HCT116 (cell line): Measurements from ENCODE around the gene JDP2. TPM values are rescaled to one million over a fixed set of nuclear protein-coding genes. Genes with fewer than 3 reads are reported as not detected.
A peak's percentile ranks its signal among the peaks of the same experiment; 100 is the strongest.

Experiments used
- ATAC-seq: fragments of 200-7000 bp; cut with Tn5 transposase; 2 replicates; pipeline ENCODE4 v1.9.1; 2020; ENCODE audit warnings: mild to moderate bottlenecking, moderate library complexity
- BruUV-seq: library from RNA; stranded (reverse); fragments of 400-500 nt; replicated peaks from 2 replicates; lab custom pipeline; 2021; lab: Mats Ljungman, UMichigan
- CTCF ChIA-PET: fragments of 300-600 bp; sonication (Branson Sonifier 250); formaldehyde crosslinking; loops from one replicate; lab custom pipeline; 2021; ENCODE audit warnings: antibody characterized with exemption; lab: Charles Lee
- POLR2A ChIA-PET: fragments of 300-600, 350-600 bp; sonication (Branson Sonifier 250); formaldehyde crosslinking; loops from one replicate; lab custom pipeline; 2021; ENCODE audit warnings: antibody characterized with exemption; lab: Charles Lee
- RAD21 ChIA-PET, 2 experiments: fragments of 300-600 bp; sonication (Branson Sonifier 250); formaldehyde crosslinking; loops; one replicate each; lab custom pipeline; 2023; ENCODE audit warnings: low total read pairs in 2 of 2; ENCODE audit not compliant: uncharacterized antibody in 2 of 2, unreplicated experiment in 2 of 2, low non-redundant PET in 1 of 2; lab: Charles Lee
- DNase-seq: peaks from one replicate; pipeline ENCODE4 v3.0.0-alpha.2; 2010; ENCODE audit warnings: low read depth, low spot score
- H2AFZ ChIP-seq: fragments of 200-600 bp; shearing (Covaris generic), sonication (generic); 2 replicates; pipeline ENCODE4 v1.6.1; 2017; ENCODE audit warnings: low read depth, mixed run types, mixed read lengths, antibody characterized with exemption, low read length; ENCODE audit not compliant: poor library complexity, severe bottlenecking
- H3K27ac ChIP-seq: 2 replicates; pipeline ENCODE4 v1.5.1; 2012; ENCODE audit warnings: low read depth, low read length
- H3K27me3 ChIP-seq: fragments of 200-600 bp; sonication (generic); 2 replicates; pipeline ENCODE4 v1.6.1; 2016; ENCODE audit warnings: mixed run types, low read length, mixed read lengths; ENCODE audit not compliant: insufficient read depth
- H3K36me3 ChIP-seq, 2 experiments: fragments of 200-500 bp in 1 of 2; fragments of 200-600 bp in 1 of 2; sonication (Bioruptor generic) in 1 of 2; sonication (generic) in 1 of 2; 2 replicates each; pipeline versions ENCODE4 v1.5.1 to v1.6.1; 2014 to 2016; ENCODE audit warnings: low read length in 2 of 2, inconsistent platforms in 1 of 2, mixed read lengths in 1 of 2, mixed run types in 1 of 2; ENCODE audit not compliant: insufficient read depth in 2 of 2, control insufficient read depth in 1 of 2
- H3K4me1 ChIP-seq, 2 experiments: fragments of 200-600 bp in 1 of 2; sonication (generic) in 1 of 2; 2 replicates each; pipeline versions ENCODE4 v1.5.1 to v1.6.1; 2012 to 2017; ENCODE audit warnings: low read length in 2 of 2, inconsistent platforms in 1 of 2, mild to moderate bottlenecking in 1 of 2, mixed read lengths in 1 of 2, mixed run types in 1 of 2, moderate library complexity in 1 of 2; ENCODE audit not compliant: insufficient read depth in 2 of 2, control insufficient read depth in 1 of 2
- H3K4me2 ChIP-seq: fragments of 200-600 bp; sonication (generic); 2 replicates; pipeline ENCODE4 v1.6.1; 2017; ENCODE audit warnings: mixed run types, low read length, mixed read lengths
- H3K4me3 ChIP-seq, 2 experiments: fragments of 200-600 bp in 1 of 2; sonication (generic) in 1 of 2; replicated peaks in 1 of 2; 2 replicates each; pipeline ENCODE4 v1.5.1; 2011 to 2016; ENCODE audit warnings: low read length in 2 of 2, control low read depth in 1 of 2, low read depth in 1 of 2, mild to moderate bottlenecking in 1 of 2, mixed read lengths in 1 of 2, mixed run types in 1 of 2
- H3K79me2 ChIP-seq: fragments of 200-600 bp; sonication (generic); 2 replicates; pipeline ENCODE4 v1.6.1; 2017; ENCODE audit warnings: mild to moderate bottlenecking, mixed run types, low read length, moderate library complexity, mixed read lengths; ENCODE audit not compliant: insufficient read depth
- H3K9ac ChIP-seq: fragments of 200-600 bp; sonication (generic); 2 replicates; pipeline ENCODE4 v1.6.1; 2016; ENCODE audit warnings: low read length, mixed read lengths
- H3K9me2 ChIP-seq: fragments of 200-600 bp; sonication (generic), shearing (Covaris generic); 2 replicates; pipeline ENCODE4 v1.6.1; 2017; ENCODE audit warnings: mixed run types, mild to moderate bottlenecking, moderate library complexity; ENCODE audit not compliant: insufficient read depth
- H3K9me3 ChIP-seq, 2 experiments: fragments of 200-500 bp in 1 of 2; fragments of 200-600 bp in 1 of 2; sonication (Bioruptor generic) in 1 of 2; sonication (generic) in 1 of 2; 2 replicates each; pipeline ENCODE4 v1.6.1; 2014 to 2017; ENCODE audit warnings: low read length in 2 of 2, mixed read lengths in 2 of 2, inconsistent platforms in 1 of 2, low read depth in 1 of 2, mild to moderate bottlenecking in 1 of 2, mixed run types in 1 of 2, moderate library complexity in 1 of 2; ENCODE audit not compliant: control insufficient read depth in 1 of 2, insufficient read depth in 1 of 2
- H4K20me1 ChIP-seq: fragments of 200-600 bp; sonication (generic), shearing (Covaris generic); 2 replicates; pipeline ENCODE4 v1.6.1; 2017; ENCODE audit warnings: mixed run types, mild to moderate bottlenecking, moderate library complexity; ENCODE audit not compliant: insufficient read depth
- CBX3 ChIP-seq: IDR thresholded peaks from 2 replicates; pipeline ENCODE4 v1.6.1; 2012; ENCODE audit warnings: low read depth
- CEBPB ChIP-seq: IDR thresholded peaks from 2 replicates; pipeline ENCODE4 v1.6.1; 2012; ENCODE audit warnings: low read depth
- EZH2 ChIP-seq: fragments of 200-600 bp; sonication (generic); IDR thresholded peaks from 2 replicates; pipeline ENCODE4 v1.6.1; 2017; ENCODE audit warnings: antibody characterized with exemption, mixed run types
- EZH2phosphoT487 ChIP-seq: fragments of 200-600 bp; IDR thresholded peaks from 2 replicates; pipeline ENCODE4 v1.6.1; 2018; ENCODE audit warnings: antibody characterized with exemption, borderline replicate concordance
- JUND ChIP-seq: IDR thresholded peaks from 2 replicates; pipeline ENCODE4 v1.6.1; 2012
- POLR2AphosphoS5 ChIP-seq: IDR thresholded peaks from 2 replicates; pipeline ENCODE4 v1.6.1; 2011; ENCODE audit warnings: mild to moderate bottlenecking, low read depth, low read length, moderate library complexity
- RAD21 ChIP-seq: IDR thresholded peaks from 2 replicates; pipeline ENCODE4 v1.6.1; 2012; ENCODE audit warnings: low read depth, mild to moderate bottlenecking
- SIN3A ChIP-seq: IDR thresholded peaks from 2 replicates; pipeline ENCODE4 v1.6.1; 2012; ENCODE audit warnings: low read depth
- SP1 ChIP-seq: IDR thresholded peaks from 2 replicates; pipeline ENCODE4 v1.6.1; 2012; ENCODE audit warnings: low read depth
- SRF ChIP-seq: IDR thresholded peaks from 2 replicates; pipeline ENCODE4 v1.6.1; 2012; ENCODE audit warnings: low read depth
- TCF7L2 ChIP-seq: IDR thresholded peaks from 2 replicates; pipeline ENCODE4 v1.7.0; 2011; ENCODE audit warnings: borderline replicate concordance, inconsistent platforms; ENCODE audit not compliant: insufficient read depth, insufficient read length; ENCODE audit errors: extremely low read depth
- YY1 ChIP-seq: IDR thresholded peaks from 2 replicates; pipeline ENCODE4 v1.6.1; 2011; ENCODE audit warnings: low read length, low read depth, moderate library complexity, mild to moderate bottlenecking; ENCODE audit not compliant: insufficient replicate concordance; ENCODE audit errors: extremely low read depth
- ZFX ChIP-seq: fragments of 450-650 bp; IDR thresholded peaks from 2 replicates; pipeline ENCODE4 v1.6.1; 2017
- ZNF274 ChIP-seq: fragments of 200-500 bp; sonication (Bioruptor generic); IDR thresholded peaks from 2 replicates; pipeline ENCODE4 v1.6.1; 2014; ENCODE audit warnings: mild to moderate bottlenecking, low read depth, low read length, inconsistent platforms
- intact Hi-C: fragments of 100-400 bp; cut with micrococcal nuclease; formaldehyde crosslinking; loops from 2 replicates; pipeline ENCODE4 v1.10.0; 2022
- total RNA-seq: library from RNA; stranded (reverse); gene quantifications from one replicate; pipeline ENCODE4 v1.2.1, GENCODE V29; 2021; ENCODE audit not compliant: unreplicated experiment
- TF ChIP-seq, protein P1 (sequence below): IDR thresholded peaks from 2 replicates; pipeline ENCODE4 v1.6.1; 2012
- TF ChIP-seq, protein P2 (sequence below): IDR thresholded peaks from 2 replicates; pipeline ENCODE4 v1.6.1; 2012; ENCODE audit warnings: low read depth
- TF ChIP-seq, protein P3 (sequence below), 3 experiments: fragments of 200-600 bp in 1 of 3; sonication (generic) in 1 of 3; IDR thresholded peaks in 2 of 3; conservative IDR thresholded peaks in 1 of 3; 2 replicates each; pipeline ENCODE4 v1.5.1; 2012 to 2017; ENCODE audit warnings: low read depth in 2 of 3, low read length in 2 of 3, antibody characterized with exemption in 1 of 3, borderline replicate concordance in 1 of 3, control low read depth in 1 of 3, mild to moderate bottlenecking in 1 of 3, mixed read lengths in 1 of 3, mixed run types in 1 of 3, moderate library complexity in 1 of 3; ENCODE audit not compliant: insufficient read depth in 1 of 3
- TF ChIP-seq, protein P4 (sequence below): IDR thresholded peaks from 2 replicates; pipeline ENCODE4 v1.6.1; 2012

JDP2 gene
- total RNA-seq, 1 experiment from 2014 or later = 25.4 TPM

DNA sequence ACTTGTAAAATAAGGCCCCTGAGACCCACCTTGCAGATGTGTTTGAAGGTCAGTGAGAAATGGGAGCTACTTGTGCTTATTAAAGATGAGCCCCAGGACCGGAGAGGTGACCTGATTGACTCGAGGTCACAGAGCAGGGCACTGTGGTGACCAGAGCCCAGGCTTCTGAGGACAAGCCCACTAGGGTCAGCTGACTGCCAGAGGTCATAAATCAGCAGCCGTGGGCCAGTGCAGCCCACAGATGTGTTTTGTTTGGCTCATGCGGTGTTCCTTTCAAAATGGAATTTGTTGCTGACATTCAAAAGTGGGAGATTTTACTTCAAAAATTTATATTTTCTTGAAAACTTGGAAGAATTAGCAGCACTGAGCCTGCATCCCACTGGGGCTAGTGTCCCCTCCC is 24.5 kb downstream of the JDP2 start:
- Histone ChIP-seq H3K4me2 (peak overlapping the region; percentile 32; the same call in 1 of the 2 replicates), H3K4me1 (peaks cover 8 to 16% of the 10 kb centered on the region in 2 experiments; a peak in 3 of 4 replicates), H3K9me3 (no peaks in the 10 kb centered on the region), H3K36me3 (no peaks in the 10 kb centered on the region), H3K27me3 (no peaks in the 10 kb centered on the region), H3K79me2 (no peaks in the 10 kb centered on the region), H2AFZ (no peak overlapping the region), H3K27ac (no peak overlapping the region), H3K9me2 (no peaks in the 10 kb centered on the region), H4K20me1 (no peaks in the 10 kb centered on the region), H3K4me3 (no peak overlapping the region), H3K9ac (no peak overlapping the region)
- no peak for DNase-seq
- BruUV-seq = no TSS peak
- ChIA-PET POLR2A (no interaction called here), CTCF (no interaction called here), RAD21 (no interaction called here)
- no peak for TF ChIP-seq CEBPB
- TF ChIP-seq RAD21 = no peak
- no peak for TF ChIP-seq JUND
- TF ChIP-seq EZH2phosphoT487 = no peak
- TF ChIP-seq ZFX = no peak
- no peak for TF ChIP-seq POLR2AphosphoS5
- TF ChIP-seq, protein P1, sequence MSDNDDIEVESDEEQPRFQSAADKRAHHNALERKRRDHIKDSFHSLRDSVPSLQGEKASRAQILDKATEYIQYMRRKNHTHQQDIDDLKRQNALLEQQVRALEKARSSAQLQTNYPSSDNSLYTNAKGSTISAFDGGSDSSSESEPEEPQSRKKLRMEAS = no peak
- TF ChIP-seq SRF = no peak
- TF ChIP-seq SIN3A = no peak
- no peak for TF ChIP-seq CBX3
- TF ChIP-seq, protein P2, sequence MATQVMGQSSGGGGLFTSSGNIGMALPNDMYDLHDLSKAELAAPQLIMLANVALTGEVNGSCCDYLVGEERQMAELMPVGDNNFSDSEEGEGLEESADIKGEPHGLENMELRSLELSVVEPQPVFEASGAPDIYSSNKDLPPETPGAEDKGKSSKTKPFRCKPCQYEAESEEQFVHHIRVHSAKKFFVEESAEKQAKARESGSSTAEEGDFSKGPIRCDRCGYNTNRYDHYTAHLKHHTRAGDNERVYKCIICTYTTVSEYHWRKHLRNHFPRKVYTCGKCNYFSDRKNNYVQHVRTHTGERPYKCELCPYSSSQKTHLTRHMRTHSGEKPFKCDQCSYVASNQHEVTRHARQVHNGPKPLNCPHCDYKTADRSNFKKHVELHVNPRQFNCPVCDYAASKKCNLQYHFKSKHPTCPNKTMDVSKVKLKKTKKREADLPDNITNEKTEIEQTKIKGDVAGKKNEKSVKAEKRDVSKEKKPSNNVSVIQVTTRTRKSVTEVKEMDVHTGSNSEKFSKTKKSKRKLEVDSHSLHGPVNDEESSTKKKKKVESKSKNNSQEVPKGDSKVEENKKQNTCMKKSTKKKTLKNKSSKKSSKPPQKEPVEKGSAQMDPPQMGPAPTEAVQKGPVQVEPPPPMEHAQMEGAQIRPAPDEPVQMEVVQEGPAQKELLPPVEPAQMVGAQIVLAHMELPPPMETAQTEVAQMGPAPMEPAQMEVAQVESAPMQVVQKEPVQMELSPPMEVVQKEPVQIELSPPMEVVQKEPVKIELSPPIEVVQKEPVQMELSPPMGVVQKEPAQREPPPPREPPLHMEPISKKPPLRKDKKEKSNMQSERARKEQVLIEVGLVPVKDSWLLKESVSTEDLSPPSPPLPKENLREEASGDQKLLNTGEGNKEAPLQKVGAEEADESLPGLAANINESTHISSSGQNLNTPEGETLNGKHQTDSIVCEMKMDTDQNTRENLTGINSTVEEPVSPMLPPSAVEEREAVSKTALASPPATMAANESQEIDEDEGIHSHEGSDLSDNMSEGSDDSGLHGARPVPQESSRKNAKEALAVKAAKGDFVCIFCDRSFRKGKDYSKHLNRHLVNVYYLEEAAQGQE = no peak
- TF ChIP-seq ZNF274 = no peak
- TF ChIP-seq SP1 = no peak
- TF ChIP-seq, protein P3, sequence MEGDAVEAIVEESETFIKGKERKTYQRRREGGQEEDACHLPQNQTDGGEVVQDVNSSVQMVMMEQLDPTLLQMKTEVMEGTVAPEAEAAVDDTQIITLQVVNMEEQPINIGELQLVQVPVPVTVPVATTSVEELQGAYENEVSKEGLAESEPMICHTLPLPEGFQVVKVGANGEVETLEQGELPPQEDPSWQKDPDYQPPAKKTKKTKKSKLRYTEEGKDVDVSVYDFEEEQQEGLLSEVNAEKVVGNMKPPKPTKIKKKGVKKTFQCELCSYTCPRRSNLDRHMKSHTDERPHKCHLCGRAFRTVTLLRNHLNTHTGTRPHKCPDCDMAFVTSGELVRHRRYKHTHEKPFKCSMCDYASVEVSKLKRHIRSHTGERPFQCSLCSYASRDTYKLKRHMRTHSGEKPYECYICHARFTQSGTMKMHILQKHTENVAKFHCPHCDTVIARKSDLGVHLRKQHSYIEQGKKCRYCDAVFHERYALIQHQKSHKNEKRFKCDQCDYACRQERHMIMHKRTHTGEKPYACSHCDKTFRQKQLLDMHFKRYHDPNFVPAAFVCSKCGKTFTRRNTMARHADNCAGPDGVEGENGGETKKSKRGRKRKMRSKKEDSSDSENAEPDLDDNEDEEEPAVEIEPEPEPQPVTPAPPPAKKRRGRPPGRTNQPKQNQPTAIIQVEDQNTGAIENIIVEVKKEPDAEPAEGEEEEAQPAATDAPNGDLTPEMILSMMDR (IDR thresholded peaks at IDR 0.05 in 2 of 3, conservative IDR thresholded peaks at IDR 0.05 in 1 of 3; ENCODE audit: borderline replicate concordance in 1 of 3, insufficient read depth in 1 of 3, low read depth in 2 of 3, low read length in 2 of 3) = no peak
- TF ChIP-seq TCF7L2 = no peak
- TF ChIP-seq, protein P4, sequence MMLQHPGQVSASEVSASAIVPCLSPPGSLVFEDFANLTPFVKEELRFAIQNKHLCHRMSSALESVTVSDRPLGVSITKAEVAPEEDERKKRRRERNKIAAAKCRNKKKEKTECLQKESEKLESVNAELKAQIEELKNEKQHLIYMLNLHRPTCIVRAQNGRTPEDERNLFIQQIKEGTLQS = no peak
- no peak for TF ChIP-seq EZH2
- TF ChIP-seq YY1 = no peak
- intact Hi-C loops = no loop called here
- ATAC-seq = no peak
